SK-N-SH treated with all-trans-retinoic acid at 6 μM for 48 hours (cell line): ENCODE measurements around the gene RBM19.

Source experiments
- ATAC-seq: fragments of 200-7000 bp; cut with Tn5 transposase; 3 replicates; pipeline ENCODE4 v1.9.1; 2020; ENCODE audit warnings: mild to moderate bottlenecking, moderate library complexity
- ARNTL ChIP-seq: fragments of 450-650 bp; formaldehyde crosslinking; IDR thresholded peaks from 2 replicates; pipeline ENCODE4 v1.5.0; 2020; ENCODE audit warnings: low read depth, mild to moderate bottlenecking, moderate library complexity, borderline replicate concordance
- BACH2 ChIP-seq: fragments of 250-450 bp; sonication (Bioruptor Pico); IDR thresholded peaks from 2 replicates; pipeline ENCODE4 v1.9.0; 2021; ENCODE audit warnings: mild to moderate bottlenecking, borderline replicate concordance
- CREB5 ChIP-seq: fragments of 250-450 bp; sonication (Bioruptor Pico); IDR thresholded peaks from 2 replicates; pipeline ENCODE4 v1.5.1; 2020; ENCODE audit warnings: low read depth, mild to moderate bottlenecking, moderate library complexity
- CSDC2 ChIP-seq: fragments of 250-450 bp; sonication (Bioruptor Pico); IDR thresholded peaks from 2 replicates; pipeline ENCODE4 v1.5.0; 2020; ENCODE audit warnings: mild to moderate bottlenecking, moderate library complexity
- CSRNP3 ChIP-seq: fragments of 250-450 bp; sonication (Bioruptor Pico); IDR thresholded peaks from 2 replicates; pipeline ENCODE4 v1.5.1; 2021; ENCODE audit warnings: mild to moderate bottlenecking, moderate library complexity
- ESRRG ChIP-seq: fragments of 250-450 bp; sonication (Bioruptor Pico); IDR thresholded peaks from 2 replicates; pipeline ENCODE4 v1.6.1; 2021; ENCODE audit warnings: mild to moderate bottlenecking
- GLIS3 ChIP-seq: fragments of 250-450 bp; sonication (Bioruptor Pico); IDR thresholded peaks from 2 replicates; pipeline ENCODE4 v1.5.0; 2020; ENCODE audit warnings: mild to moderate bottlenecking, moderate library complexity
- ISL1 ChIP-seq: fragments of 250-450 bp; sonication (Bioruptor Pico); IDR thresholded peaks from 2 replicates; pipeline ENCODE4 v2.1.2; 2022; ENCODE audit warnings: mild to moderate bottlenecking, moderate library complexity
- OSR1 ChIP-seq: fragments of 250-450 bp; sonication (Bioruptor Pico); IDR thresholded peaks from 2 replicates; pipeline ENCODE4 v1.8.0; 2022; ENCODE audit warnings: moderate library complexity, mild to moderate bottlenecking, inconsistent platforms
- PATZ1 ChIP-seq: fragments of 250-450 bp; sonication (Bioruptor Pico); IDR thresholded peaks from 2 replicates; pipeline ENCODE4 v1.8.0; 2020; ENCODE audit warnings: mild to moderate bottlenecking, moderate library complexity, borderline replicate concordance
- POU6F1 ChIP-seq: fragments of 250-450 bp; sonication (Bioruptor Pico); IDR thresholded peaks from 2 replicates; pipeline ENCODE4 v1.8.0; 2021; ENCODE audit warnings: low read depth, mild to moderate bottlenecking, moderate library complexity, borderline replicate concordance
- PPARA ChIP-seq: fragments of 250-450 bp; sonication (Bioruptor Pico); IDR thresholded peaks from 2 replicates; pipeline ENCODE4 v1.5.0; 2020; ENCODE audit warnings: mild to moderate bottlenecking, borderline replicate concordance
- RARB ChIP-seq: fragments of 250-450 bp; sonication (Bioruptor Pico); IDR thresholded peaks from 2 replicates; pipeline ENCODE4 v1.8.0; 2021; ENCODE audit warnings: mild to moderate bottlenecking, moderate library complexity
- TCF4 ChIP-seq: fragments of 250-450 bp; sonication (Bioruptor Pico); IDR thresholded peaks from 2 replicates; pipeline ENCODE4 v1.8.0; 2021; ENCODE audit warnings: mild to moderate bottlenecking, moderate library complexity, borderline replicate concordance
- TOX ChIP-seq: fragments of 250-450 bp; sonication (Bioruptor Pico); IDR thresholded peaks from 2 replicates; pipeline ENCODE4 v1.8.0; 2021; ENCODE audit warnings: mild to moderate bottlenecking, moderate library complexity, borderline replicate concordance
- TSHZ2 ChIP-seq: fragments of 250-450 bp; sonication (Bioruptor Pico); IDR thresholded peaks from 2 replicates; pipeline ENCODE4 v1.5.0; 2020; ENCODE audit warnings: mild to moderate bottlenecking, moderate library complexity
- ZC3H10 ChIP-seq: fragments of 250-450 bp; sonication (Bioruptor Pico); IDR thresholded peaks from 2 replicates; pipeline ENCODE4 v1.5.1; 2021; ENCODE audit warnings: mild to moderate bottlenecking, moderate library complexity
- ZFP3 ChIP-seq: fragments of 250-450 bp; sonication (Bioruptor Pico); IDR thresholded peaks from 2 replicates; pipeline ENCODE4 v1.5.0; 2020; ENCODE audit warnings: mild to moderate bottlenecking, moderate library complexity
- ZFP30 ChIP-seq: fragments of 450-650 bp; formaldehyde crosslinking; IDR thresholded peaks from 2 replicates; pipeline ENCODE4 v1.5.0; 2022; ENCODE audit warnings: mild to moderate bottlenecking, moderate library complexity
- ZNF565 ChIP-seq: fragments of 450-650 bp; formaldehyde crosslinking; conservative IDR thresholded peaks from 2 replicates; pipeline ENCODE4 v1.5.0; 2020; ENCODE audit warnings: low read depth, mild to moderate bottlenecking, moderate library complexity
- ZNF70 ChIP-seq: fragments of 450-650 bp; formaldehyde crosslinking; IDR thresholded peaks from 2 replicates; pipeline ENCODE4 v1.5.0; 2020; ENCODE audit warnings: mild to moderate bottlenecking, moderate library complexity
- ZNF8 ChIP-seq: fragments of 450-650 bp; formaldehyde crosslinking; IDR thresholded peaks from 2 replicates; pipeline ENCODE4 v1.5.0; 2020; ENCODE audit warnings: mild to moderate bottlenecking, moderate library complexity

RBM19 gene

GRCh38 chr12:113957627-113958026 is 8.5 kb downstream of the RBM19 start:
- TF ChIP-seq ZFP30 (no peak), ZFP3 (no peak), RARB (no peak), TCF4 (no peak), BACH2 (CRISPR knock-in tag) (no peak), TSHZ2 (CRISPR knock-in tag) (no peak), TOX (CRISPR knock-in tag) (no peak)
- ATAC-seq: no peak

- no peak for TF ChIP-seq ZNF8
- TF ChIP-seq ARNTL (CRISPR knock-in tag): no peak
- peak; percentile 88 for ATAC-seq
These were observed 10.8 kb downstream of the RBM19 start for GRCh38 chr12:113955109-113955970.

- TF ChIP-seq TOX (CRISPR knock-in tag): no peak
- no peak for TF ChIP-seq CREB5 (CRISPR knock-in tag)
- no peak for TF ChIP-seq ESRRG (CRISPR knock-in tag)
- no peak for TF ChIP-seq ZFP3
- TF ChIP-seq ZNF565: no peak
- TF ChIP-seq POU6F1: no peak
- no peak for TF ChIP-seq OSR1 (CRISPR knock-in tag)
- no peak for TF ChIP-seq CSDC2 (CRISPR knock-in tag)
- TF ChIP-seq TCF4: no peak
- no peak for TF ChIP-seq BACH2 (CRISPR knock-in tag)
- TF ChIP-seq CSRNP3: no peak
- TF ChIP-seq ZNF70 (CRISPR knock-in tag): no peak
- TF ChIP-seq GLIS3: no peak
- TF ChIP-seq ISL1 (CRISPR knock-in tag): no peak
- TF ChIP-seq ZNF8: no peak
- TF ChIP-seq ZFP30: no peak
- no peak for TF ChIP-seq PPARA (CRISPR knock-in tag)
- no peak for TF ChIP-seq ZC3H10
- no peak for TF ChIP-seq RARB
- TF ChIP-seq PATZ1 (CRISPR knock-in tag): no peak
- no peak for ATAC-seq
These were observed 11.6 kb downstream of the RBM19 start for GRCh38 chr12:113954547-113954946.
